ENCODE measurements around the gene HK1.

HK1 gene

DNA sequence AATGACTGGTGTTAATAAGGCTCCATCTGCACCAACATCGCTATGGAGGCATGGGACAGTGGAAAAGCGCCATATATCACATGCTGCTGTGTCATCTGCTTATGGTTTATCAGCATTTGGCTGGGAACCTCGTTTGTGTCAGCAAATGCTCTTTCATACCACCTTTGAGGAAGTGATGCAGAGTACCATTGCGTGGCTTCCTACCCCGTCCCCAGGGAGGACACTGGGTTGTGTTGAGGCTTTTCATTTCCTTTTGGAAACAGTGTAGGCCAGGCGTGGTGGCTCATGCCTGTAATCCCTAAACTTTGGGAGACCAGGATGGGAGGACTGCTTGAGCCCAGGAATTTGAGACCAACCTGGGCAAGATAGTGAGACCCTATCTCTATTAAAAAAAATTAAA lies 131.7 kb downstream of the HK1 start:
- Histone ChIP-seq H3K79me2 (ENCODE audit: insufficient read depth, low read length) (no peaks in the 10 kb centered on the region), H3K9ac (ENCODE audit: low read length) (no peak overlapping the region), H3K9me2 (ENCODE audit: low read depth, low read length) (no peaks in the 10 kb centered on the region), H3K36me3 (ENCODE audit: insufficient read depth, low read length) (no peaks in the 10 kb centered on the region), H3K4me2 (ENCODE audit: low read length) (no peak overlapping the region), H3K4me3 (ENCODE audit: low read depth, low read length, poor library complexity, severe bottlenecking) (no peak overlapping the region), H3K27me3 (ENCODE audit: insufficient read depth, low read length) (no peaks in the 10 kb centered on the region; the same call in 1 of the 2 replicates), H3K4me1 (ENCODE audit: insufficient read depth, low read length, severe bottlenecking) (peaks cover 25% of the 10 kb centered on the region), H3F3A (ENCODE audit: insufficient read depth, low read length) (no peaks in the 10 kb centered on the region), H3K9me3 (ENCODE audit: low read length) (no peaks in the 10 kb centered on the region), H3K27ac (ENCODE audit: low read depth, low read length, poor library complexity, severe bottlenecking) (no peak overlapping the region), H4K20me1 (ENCODE audit: insufficient read depth, low read length) (no peaks in the 10 kb centered on the region), H2AFZ (ENCODE audit: low read length) (no peak overlapping the region)
- TF ChIP-seq, protein P1, sequence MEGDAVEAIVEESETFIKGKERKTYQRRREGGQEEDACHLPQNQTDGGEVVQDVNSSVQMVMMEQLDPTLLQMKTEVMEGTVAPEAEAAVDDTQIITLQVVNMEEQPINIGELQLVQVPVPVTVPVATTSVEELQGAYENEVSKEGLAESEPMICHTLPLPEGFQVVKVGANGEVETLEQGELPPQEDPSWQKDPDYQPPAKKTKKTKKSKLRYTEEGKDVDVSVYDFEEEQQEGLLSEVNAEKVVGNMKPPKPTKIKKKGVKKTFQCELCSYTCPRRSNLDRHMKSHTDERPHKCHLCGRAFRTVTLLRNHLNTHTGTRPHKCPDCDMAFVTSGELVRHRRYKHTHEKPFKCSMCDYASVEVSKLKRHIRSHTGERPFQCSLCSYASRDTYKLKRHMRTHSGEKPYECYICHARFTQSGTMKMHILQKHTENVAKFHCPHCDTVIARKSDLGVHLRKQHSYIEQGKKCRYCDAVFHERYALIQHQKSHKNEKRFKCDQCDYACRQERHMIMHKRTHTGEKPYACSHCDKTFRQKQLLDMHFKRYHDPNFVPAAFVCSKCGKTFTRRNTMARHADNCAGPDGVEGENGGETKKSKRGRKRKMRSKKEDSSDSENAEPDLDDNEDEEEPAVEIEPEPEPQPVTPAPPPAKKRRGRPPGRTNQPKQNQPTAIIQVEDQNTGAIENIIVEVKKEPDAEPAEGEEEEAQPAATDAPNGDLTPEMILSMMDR (IDR thresholded peaks at IDR 0.05; ENCODE audit: low read length): no peak
- no peak for TF ChIP-seq EZH2 (IDR thresholded peaks at IDR 0.05; ENCODE audit: borderline replicate concordance, low read length)

DNA sequence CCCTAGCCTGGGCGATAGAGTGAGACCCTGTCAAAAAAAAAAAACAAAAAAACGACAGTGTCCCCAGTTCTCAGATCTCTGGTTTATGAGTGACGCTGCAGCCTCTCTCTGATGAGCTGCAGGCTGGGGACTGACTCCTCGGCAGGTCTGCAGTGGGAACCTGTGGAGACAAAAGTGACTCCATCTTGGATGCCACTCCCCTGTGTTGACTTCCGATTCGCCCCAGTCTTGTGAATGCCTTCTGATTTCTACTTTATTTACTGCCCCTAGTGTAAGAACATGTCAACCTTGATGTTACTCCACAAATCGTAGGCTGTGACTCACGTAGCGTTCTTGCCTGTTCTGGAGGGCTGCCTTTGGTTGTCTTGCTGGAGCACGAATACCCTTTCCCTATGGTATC lies 132.2 kb downstream of the HK1 start:
- Histone ChIP-seq H3K4me2 (ENCODE audit: low read length) (no peak overlapping the region), H2AFZ (ENCODE audit: low read length) (no peak overlapping the region), H3K79me2 (ENCODE audit: insufficient read depth, low read length) (no peaks in the 10 kb centered on the region), H3K4me1 (ENCODE audit: insufficient read depth, low read length, severe bottlenecking) (peaks cover 25% of the 10 kb centered on the region), H3K9me2 (ENCODE audit: low read depth, low read length) (no peaks in the 10 kb centered on the region), H3K27me3 (ENCODE audit: insufficient read depth, low read length) (no peaks in the 10 kb centered on the region; the same call in 1 of the 2 replicates), H3K27ac (ENCODE audit: low read depth, low read length, poor library complexity, severe bottlenecking) (no peak overlapping the region), H3K4me3 (ENCODE audit: low read depth, low read length, poor library complexity, severe bottlenecking) (no peak overlapping the region), H3K36me3 (ENCODE audit: insufficient read depth, low read length) (no peaks in the 10 kb centered on the region), H4K20me1 (ENCODE audit: insufficient read depth, low read length) (no peaks in the 10 kb centered on the region), H3K9me3 (ENCODE audit: low read length) (no peaks in the 10 kb centered on the region), H3K9ac (ENCODE audit: low read length) (no peak overlapping the region), H3F3A (ENCODE audit: insufficient read depth, low read length) (no peaks in the 10 kb centered on the region)
- TF ChIP-seq, protein P1 (IDR thresholded peaks at IDR 0.05; ENCODE audit: low read length): peak; percentile 14; the same call in 1 of the 2 replicates
- no peak for TF ChIP-seq EZH2 (IDR thresholded peaks at IDR 0.05; ENCODE audit: borderline replicate concordance, low read length)

DNA sequence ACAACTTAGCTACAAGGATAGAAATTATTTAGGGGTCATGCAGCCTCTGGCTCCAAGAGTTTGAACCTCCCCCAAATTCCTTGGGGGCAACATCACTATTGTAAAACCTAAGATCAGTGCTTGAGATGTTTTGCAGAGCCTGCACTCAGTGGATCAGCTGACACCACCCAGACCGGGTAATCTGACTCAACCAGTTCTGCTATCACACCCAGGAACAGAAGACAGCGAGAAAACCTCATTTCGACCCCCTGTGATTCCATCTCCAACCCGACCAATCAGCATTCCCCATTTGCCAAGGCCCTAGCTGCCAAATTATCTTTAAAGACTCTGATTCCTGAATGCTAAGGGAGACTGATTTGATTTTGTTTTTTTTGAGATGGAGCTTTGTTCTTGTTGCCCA lies 133.2 kb downstream of the HK1 start:
- H3K36me3 ChIP-seq (ENCODE audit: insufficient read depth, low read length): no peaks in the 10 kb centered on the region
- H3K27ac ChIP-seq (ENCODE audit: low read depth, low read length, poor library complexity, severe bottlenecking): no peak overlapping the region
- H3K9me2 ChIP-seq (ENCODE audit: low read depth, low read length): no peaks in the 10 kb centered on the region
- no peaks in the 10 kb centered on the region for H4K20me1 ChIP-seq (ENCODE audit: insufficient read depth, low read length)
- peaks cover 6% of the 10 kb centered on the region; the same call in 1 of the 2 replicates for H3K27me3 ChIP-seq (ENCODE audit: insufficient read depth, low read length)
- H3K79me2 ChIP-seq (ENCODE audit: insufficient read depth, low read length): no peaks in the 10 kb centered on the region
- no peak overlapping the region for H3K4me3 ChIP-seq (ENCODE audit: low read depth, low read length, poor library complexity, severe bottlenecking)
- no peak for TF ChIP-seq EZH2 (IDR thresholded peaks at IDR 0.05; ENCODE audit: borderline replicate concordance, low read length)
- TF ChIP-seq, protein P1 (IDR thresholded peaks at IDR 0.05; ENCODE audit: low read length): no peak
- H3F3A ChIP-seq (ENCODE audit: insufficient read depth, low read length): no peaks in the 10 kb centered on the region
- H3K4me1 ChIP-seq (ENCODE audit: insufficient read depth, low read length, severe bottlenecking): peaks cover 25% of the 10 kb centered on the region
- no peak overlapping the region for H2AFZ ChIP-seq (ENCODE audit: low read length)
- no peaks in the 10 kb centered on the region for H3K9me3 ChIP-seq (ENCODE audit: low read length)
- H3K4me2 ChIP-seq (ENCODE audit: low read length): no peak overlapping the region
- no peak overlapping the region for H3K9ac ChIP-seq (ENCODE audit: low read length)
